GM18505 (cell line): ENCODE measurements around the gene MACROD2.
"Not testable (repeated sequence)": the region's sequence is repeated elsewhere in the genome, so short reads cannot be mapped to it uniquely, and the experiment has no call there.

Source experiments
- ATAC-seq: cut with Tn5 transposase; IDR thresholded peaks from one replicate; pipeline ENCODE4 v1.9.1; 2021; ENCODE audit not compliant: unreplicated experiment
- POLR2A ChIP-seq: IDR thresholded peaks from 4 replicates; pipeline ENCODE4 v1.6.1; 2011; ENCODE audit warnings: borderline replicate concordance; ENCODE audit not compliant: insufficient read depth, insufficient read length; ENCODE audit errors: extremely low read depth

The MACROD2 gene

GRCh38 chr20:13995086-13995665 lies at the start of gene MACROD2:
Gene MACROD2 (plus strand): TSS chr20:13995516.
- no peak for ATAC-seq
- no peak for TF ChIP-seq POLR2A

GRCh38 chr20:13947719-13948118 lies 47.6 kb upstream of the MACROD2 start:
- no peak for ATAC-seq
- TF ChIP-seq POLR2A: no peak

- ATAC-seq: no peak
- TF ChIP-seq POLR2A: no peak
Observed at GRCh38 chr20:13953227-13953626, 42.1 kb upstream of the MACROD2 start.

GRCh38 chr20:13960119-13960518 lies 35.2 kb upstream of the MACROD2 start:
- ATAC-seq: no peak
- no peak for TF ChIP-seq POLR2A

GRCh38 chr20:13960525-13960924 lies 34.8 kb upstream of the MACROD2 start:
- no peak for ATAC-seq
- no peak for TF ChIP-seq POLR2A

GRCh38 chr20:13984211-13984610 lies 11.1 kb upstream of the MACROD2 start:
- ATAC-seq: no peak
- no peak for TF ChIP-seq POLR2A

GRCh38 chr20:13990465-13990864 lies 4.9 kb upstream of the MACROD2 start, which contains the start of gene SEL1L2:
Gene SEL1L2 (minus strand): TSS chr20:13990614. CDS start chr20:13990534, 80 bp downstream.
- TF ChIP-seq POLR2A: no peak
- ATAC-seq: no peak

- no peak for ATAC-seq
- no peak for TF ChIP-seq POLR2A
Observed at GRCh38 chr20:13991311-13991710, 4.0 kb upstream of the MACROD2 start.

GRCh38 chr20:13991955-13992354 lies 3.4 kb upstream of the MACROD2 start:
- ATAC-seq: not testable (repeated sequence)

- TF ChIP-seq POLR2A: no peak
- ATAC-seq: no peak
Observed at GRCh38 chr20:13995841-13996240, 525 bp downstream of the MACROD2 start.

- ATAC-seq: no peak
- no peak for TF ChIP-seq POLR2A
Observed at GRCh38 chr20:13996265-13996664, 949 bp downstream of the MACROD2 start.

- no peak for TF ChIP-seq POLR2A
- ATAC-seq: no peak
Observed at GRCh38 chr20:14000917-14001316, 5.6 kb downstream of the MACROD2 start.

- ATAC-seq: no peak
Observed at GRCh38 chr20:14005996-14006395, 10.7 kb downstream of the MACROD2 start.

GRCh38 chr20:14009208-14009607 lies 13.9 kb downstream of the MACROD2 start:
- TF ChIP-seq POLR2A: no peak
- ATAC-seq: no peak

More at GRCh38 chr20:14005996-14006395, 10.7 kb downstream of the MACROD2 start:
- TF ChIP-seq POLR2A: no peak

- no peak for TF ChIP-seq POLR2A
- no peak for ATAC-seq
Observed at GRCh38 chr20:14012671-14013070, 17.4 kb downstream of the MACROD2 start.
